Prostate gland (tissue), 2 donors: ENCODE results near the gene SMO. TPM values are rescaled to one million over a fixed set of nuclear protein-coding genes. Genes with fewer than 3 reads are reported as not detected.
"Not testable (repeated sequence)": the region's sequence is repeated elsewhere in the genome, so short reads cannot be mapped to it uniquely, and the experiment has no call there.

Experiments used
- DNase-seq: peaks from one replicate; pipeline ENCODE4 v3.0.0-alpha.2; 2019; ENCODE audit warnings: low spot score
- H3K27ac ChIP-seq, 2 donors: fragments of 200-600 bp; sonication (generic); 2 replicates each; pipeline ENCODE4 v1.5.1; 2017 to 2019
- H3K27me3 ChIP-seq: fragments of 200-600 bp; sonication (generic); replicated peaks from 2 replicates; pipeline ENCODE4 v1.5.1; 2019; ENCODE audit not compliant: insufficient read depth
- H3K36me3 ChIP-seq, 2 donors: fragments of 200-600 bp; sonication (generic); 1 replicate in 1 of 2; 2 replicates in 1 of 2; pipeline versions ENCODE4 v1.5.1 to v1.8.1; 2017 to 2019
- H3K4me1 ChIP-seq: fragments of 200-600 bp; sonication (generic); replicated peaks from 2 replicates; pipeline ENCODE4 v1.5.1; 2019
- H3K4me3 ChIP-seq, 2 donors: fragments of 200-600 bp; sonication (generic); 2 replicates each; pipeline ENCODE4 v1.5.1; 2017 to 2019
- H3K9me3 ChIP-seq: fragments of 200-600 bp; sonication (generic); 2 replicates; pipeline ENCODE4 v1.5.1; 2017
- CTCF ChIP-seq, 4 experiments: fragments of 200-600 bp in 2 of 4; fragments of 450-650 bp in 2 of 4; sonication (generic) in 2 of 4; IDR thresholded peaks; 1 replicate in 3 of 4; 2 replicates in 1 of 4; pipeline ENCODE4 v1.5.1; 2016 to 2019; ENCODE audit warnings: antibody characterized with exemption in 4 of 4, mild to moderate bottlenecking in 2 of 4, moderate library complexity in 2 of 4
- POLR2A ChIP-seq: fragments of 450-650 bp; IDR thresholded peaks from one replicate; pipeline ENCODE4 v1.6.1; 2016; ENCODE audit warnings: antibody characterized with exemption, mild to moderate bottlenecking
- POLR2AphosphoS5 ChIP-seq: sonication (generic); formaldehyde crosslinking; IDR thresholded peaks from one replicate; pipeline ENCODE4 v1.6.1; 2017; ENCODE audit warnings: antibody characterized with exemption
- WGBS: methylation state at CpG from one replicate; pipeline ENCODE4 v1.1.5; 2018; 5-methylcytosine and 5-hydroxymethylcytosine counted together
- intact Hi-C: fragments of 100-400 bp; cut with DNase I; formaldehyde crosslinking; loops from one replicate; pipeline ENCODE4 v1.14.2; 2022
- total RNA-seq, 2 donors: library from RNA; depleted of rRNA; stranded (reverse); fragments of >200 nt; gene quantifications; one replicate each; pipeline ENCODE4 v1.1.0, GENCODE V29; 2016

SMO gene
- total RNA-seq, 2 donors from 2014 or later = 23.2 to 32.9 TPM

- intact Hi-C loops = loop anchor here (2.0 kb wide), 1 partner anchor 48 kb away; no protein-coding TSS in a partner anchor
Observed at GRCh38 chr7:129210989-129211312, 22.5 kb downstream of the SMO start.

GRCh38 chr7:129212126-129212525 lies 23.7 kb downstream of the SMO start:
- WGBS = 92% methylated on average over 12 of the region's 14 CpGs
- intact Hi-C loops = no loop called here

More at GRCh38 chr7:129210989-129211312, 22.5 kb downstream of the SMO start:
- 77% methylated on average over 14 of the region's 14 CpGs for WGBS
- Histone ChIP-seq H3K27ac (no peak overlapping the region), H3K9me3 (no peaks in the 10 kb centered on the region), H3K4me3 (no peak overlapping the region), H3K4me1 (no peaks in the 10 kb centered on the region), H3K36me3 (no peaks in the 10 kb centered on the region), H3K27me3 (no peaks in the 10 kb centered on the region)
- no peak for DNase-seq
- TF ChIP-seq POLR2AphosphoS5 = no peak
- no peak for TF ChIP-seq CTCF (IDR thresholded peaks at IDR 0.05)
- no peak for TF ChIP-seq POLR2A

DNA sequence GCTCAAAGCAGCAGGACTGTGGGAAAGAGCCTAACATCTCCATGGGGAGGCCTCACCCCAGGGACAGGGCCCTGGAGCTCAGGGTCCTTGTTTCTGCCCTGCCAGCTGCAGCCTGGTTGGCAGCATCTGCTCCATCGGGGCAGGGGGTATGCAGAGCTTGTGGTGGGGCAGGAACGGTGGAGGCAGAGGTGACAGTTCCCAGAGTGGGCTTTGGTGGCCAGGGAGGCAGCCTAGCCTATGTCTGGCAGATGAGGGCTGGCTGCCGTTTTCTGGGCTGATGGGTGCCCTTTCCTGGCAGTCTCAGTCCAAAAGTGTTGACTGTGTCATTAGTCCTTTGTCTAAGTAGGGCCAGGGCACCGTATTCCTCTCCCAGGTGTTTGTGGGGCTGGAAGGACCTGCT lies 24.2 kb downstream of the SMO start:
- Histone ChIP-seq H3K4me3 (no peak overlapping the region), H3K27ac (no peak overlapping the region), H3K27me3 (no peaks in the 10 kb centered on the region), H3K36me3 (no peaks in the 10 kb centered on the region), H3K4me1 (no peaks in the 10 kb centered on the region), H3K9me3 (no peaks in the 10 kb centered on the region)
- WGBS = 82% methylated on average over 4 of the region's 4 CpGs
- intact Hi-C loops = no loop called here
- no peak for TF ChIP-seq POLR2A
- no peak for DNase-seq

More at GRCh38 chr7:129212126-129212525, 23.7 kb downstream of the SMO start:
- Histone ChIP-seq H3K4me1 (no peaks in the 10 kb centered on the region), H3K27me3 (no peaks in the 10 kb centered on the region), H3K9me3 (no peaks in the 10 kb centered on the region), H3K4me3 (no peak overlapping the region), H3K36me3 (no peaks in the 10 kb centered on the region), H3K27ac (no peak overlapping the region)
- DNase-seq = no peak
- TF ChIP-seq POLR2AphosphoS5 = no peak

DNA sequence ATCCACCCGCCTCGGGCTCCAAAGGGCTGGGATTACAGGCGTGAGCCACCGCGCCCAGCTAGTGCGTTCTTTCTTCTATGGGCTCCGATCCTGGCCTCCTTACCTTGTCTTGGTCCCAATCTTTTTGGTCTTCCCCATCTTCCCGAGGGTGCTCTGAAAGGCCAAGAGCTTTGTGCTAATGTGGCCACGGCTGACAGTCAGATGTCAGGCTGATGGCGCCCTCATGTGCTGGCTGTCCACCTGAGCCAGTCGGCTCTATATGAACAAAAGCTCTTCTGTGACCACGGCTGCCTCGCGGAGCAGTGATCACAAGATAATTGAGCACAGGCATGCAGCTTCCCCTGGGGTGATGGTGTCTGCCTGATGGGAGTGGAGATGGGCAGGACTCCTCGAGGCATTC lies 25.4 kb downstream of the SMO start:
- Histone ChIP-seq H3K27ac (no peak overlapping the region), H3K9me3 (no peaks in the 10 kb centered on the region), H3K4me1 (no peaks in the 10 kb centered on the region), H3K36me3 (no peaks in the 10 kb centered on the region), H3K4me3 (no peak overlapping the region), H3K27me3 (no peaks in the 10 kb centered on the region)
- 42% methylated on average over 15 of the region's 15 CpGs for WGBS
- intact Hi-C loops = no loop called here
- DNase-seq = no peak
- no peak for TF ChIP-seq POLR2A
- no peak for TF ChIP-seq POLR2AphosphoS5
- no peak for TF ChIP-seq CTCF (IDR thresholded peaks at IDR 0.05)

GRCh38 chr7:129215691-129216090 lies 27.3 kb downstream of the SMO start:
- H3K4me1 ChIP-seq, H3K36me3 ChIP-seq, H3K27ac ChIP-seq, H3K4me3 ChIP-seq, intact Hi-C loops, H3K27me3 ChIP-seq, DNase-seq, H3K9me3 ChIP-seq: not testable (repeated sequence)
- 96% methylated on average over 15 of the region's 15 CpGs for WGBS

DNA sequence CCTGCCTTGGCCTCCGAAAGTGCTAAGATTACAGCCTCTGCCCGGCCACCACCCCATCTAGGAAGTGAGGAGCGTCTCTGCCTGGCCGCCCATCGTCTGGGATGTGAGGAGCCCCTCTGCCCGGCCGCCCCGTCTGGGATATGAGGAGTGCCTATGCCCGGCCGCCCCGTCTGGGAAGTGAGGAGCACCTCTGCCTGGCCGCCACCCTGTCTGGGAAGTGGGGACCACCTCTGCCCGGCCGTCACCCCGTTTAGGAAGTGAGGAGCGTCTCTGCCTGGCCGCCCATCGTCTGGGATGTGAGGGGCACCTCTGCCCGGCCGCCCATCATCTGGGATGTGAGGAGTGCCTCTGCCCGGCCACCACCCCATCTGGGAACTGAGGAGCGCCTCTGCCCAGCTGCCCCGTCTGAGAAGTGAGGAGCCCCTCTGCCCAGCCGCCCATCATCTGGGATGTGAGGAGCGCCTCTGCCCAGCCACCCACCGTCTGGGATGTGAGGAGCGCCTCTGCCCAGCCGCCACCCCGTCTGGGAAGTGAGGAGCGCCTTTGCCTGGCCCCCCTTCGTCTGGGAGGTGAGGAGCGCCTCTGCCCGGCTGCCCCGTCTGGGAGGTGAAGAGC lies 27.8 kb downstream of the SMO start:
- H3K27ac ChIP-seq, H3K4me3 ChIP-seq, DNase-seq, H3K27me3 ChIP-seq, H3K36me3 ChIP-seq, H3K4me1 ChIP-seq, intact Hi-C loops, H3K9me3 ChIP-seq: not testable (repeated sequence)
- 96% methylated on average over 34 of the region's 34 CpGs for WGBS

DNA sequence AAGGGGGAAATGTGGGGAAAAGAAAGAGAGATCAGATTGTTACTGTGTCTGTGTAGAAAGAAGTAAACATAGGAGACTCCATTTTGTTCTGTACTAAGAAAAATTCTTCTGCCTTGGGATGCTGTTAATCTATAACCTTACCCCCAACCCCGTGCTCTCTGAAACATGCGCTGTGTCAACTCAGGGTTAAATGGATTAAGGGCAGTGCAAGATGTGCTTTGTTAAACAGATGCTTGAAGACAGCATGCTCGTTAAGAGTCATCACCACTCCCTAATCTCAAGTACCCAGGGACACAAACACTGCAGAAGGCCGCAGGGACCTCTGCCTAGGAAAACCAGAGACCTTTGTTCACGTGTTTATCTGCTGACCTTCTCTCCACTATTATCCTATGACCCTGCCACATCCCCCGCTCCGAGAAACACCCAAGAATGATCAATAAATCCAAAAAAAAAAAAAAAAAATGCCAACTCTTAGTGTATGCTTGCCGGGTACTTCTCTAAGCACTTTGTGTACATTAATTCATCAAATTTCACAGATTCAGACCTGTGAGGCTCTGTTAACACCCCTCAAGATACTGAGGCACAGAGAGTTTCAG lies 28.5 kb downstream of the SMO start:
- not testable (repeated sequence) for DNase-seq
- 84% methylated on average over 8 of the region's 8 CpGs for WGBS

More for the DNA sequence above, 28.5 kb downstream of the SMO start:
- H3K4me3 ChIP-seq, H3K27me3 ChIP-seq, H3K9me3 ChIP-seq, H3K4me1 ChIP-seq, H3K36me3 ChIP-seq, intact Hi-C loops, H3K27ac ChIP-seq: not testable (repeated sequence)
